ENCODE results near the gene TMEM45A.
"Not testable (repeated sequence)": the region's sequence is repeated elsewhere in the genome, so short reads cannot be mapped to it uniquely, and the experiment has no call there.

The TMEM45A gene

DNA sequence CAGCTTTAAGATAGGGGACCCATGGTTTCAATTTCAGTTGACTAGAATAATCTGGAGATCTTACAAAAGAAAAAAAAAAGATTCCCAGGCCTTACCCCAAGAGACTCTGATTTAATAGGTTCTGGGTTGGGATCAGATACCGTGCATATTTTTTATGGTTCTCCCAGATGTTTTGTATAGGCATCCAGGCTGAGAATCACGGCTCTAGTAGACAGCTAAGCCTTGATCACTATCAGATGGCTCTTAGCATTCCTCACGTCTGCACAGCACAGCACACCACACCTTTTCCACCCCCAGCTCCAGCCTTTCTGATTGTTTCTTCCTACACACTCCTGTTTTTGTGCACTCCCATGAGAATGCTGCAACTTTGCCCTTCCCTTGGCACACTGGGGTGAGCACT is 40.8 kb downstream of the TMEM45A start:
- no peak for DNase-seq (ENCODE audit: low spot score)

DNA sequence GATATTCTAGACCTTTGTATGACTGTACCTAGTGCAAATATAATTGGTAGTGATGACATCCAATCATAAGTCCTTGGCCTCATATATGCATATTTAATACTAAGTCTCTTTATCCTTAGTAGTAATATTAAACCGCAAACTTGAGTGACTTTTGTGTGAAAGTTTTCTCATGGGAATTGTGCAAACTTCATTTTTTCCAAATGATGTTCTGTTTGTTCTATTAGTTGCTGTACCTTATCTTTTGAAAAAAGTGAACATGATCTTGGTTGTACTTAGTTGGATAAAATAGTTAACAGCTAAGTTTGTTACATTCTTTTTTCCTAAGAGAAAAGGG is 43.2 kb downstream of the TMEM45A start:
- DNase-seq (ENCODE audit: low spot score) = no peak

DNA sequence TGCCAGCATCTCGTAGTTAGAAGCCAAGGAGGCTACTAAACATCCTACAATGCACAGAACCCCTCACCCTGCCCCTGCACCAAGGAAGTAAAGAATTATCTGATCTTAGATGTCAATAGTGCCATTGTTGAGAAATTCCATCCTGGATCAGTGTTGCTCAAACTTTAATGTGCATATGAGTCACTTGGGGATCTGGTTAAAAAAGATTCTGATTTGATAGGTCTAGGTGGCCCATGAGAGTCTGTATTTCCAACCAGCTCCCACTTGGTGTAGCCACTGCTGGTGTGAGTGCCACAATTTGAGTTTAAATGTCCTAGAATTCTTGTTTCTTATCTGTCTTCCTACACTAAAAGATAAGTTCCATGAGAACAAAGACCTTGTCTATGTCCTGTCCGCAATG is 43.7 kb downstream of the TMEM45A start:
- no peak for DNase-seq (ENCODE audit: low spot score)

DNA sequence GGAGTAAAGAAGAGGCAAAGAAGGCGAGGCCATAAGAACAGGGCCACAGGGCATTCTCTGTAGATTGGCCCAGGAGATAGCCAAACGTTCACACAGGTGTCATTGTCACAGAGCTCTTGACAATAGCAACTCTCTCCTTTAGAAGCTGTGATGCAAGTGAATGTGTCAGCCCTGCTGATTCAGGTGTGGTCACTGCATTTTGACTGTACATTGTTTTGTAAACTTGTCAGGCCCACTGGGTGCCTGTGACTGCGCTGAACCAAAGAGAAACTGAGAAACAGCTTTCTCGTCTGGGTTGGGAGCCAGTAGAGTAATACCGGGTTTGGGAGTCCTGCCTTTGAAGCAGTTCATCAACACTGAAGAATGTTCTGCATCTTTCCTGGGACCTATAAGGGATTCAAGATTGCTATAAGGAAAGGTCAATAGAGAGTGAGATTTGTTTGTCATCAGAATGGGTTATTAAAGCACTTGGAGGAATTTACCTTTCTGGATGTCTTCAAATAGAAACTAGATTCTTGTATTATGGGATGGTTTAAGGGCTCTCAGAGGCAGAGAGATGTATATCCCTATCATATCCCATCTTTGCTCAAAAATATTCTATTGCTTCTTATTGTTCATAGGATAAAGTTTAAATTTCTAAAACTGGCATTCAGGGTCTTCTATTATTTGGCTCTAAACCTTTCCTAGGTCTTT is 45.4 kb downstream of the TMEM45A start:
- no peak for DNase-seq (ENCODE audit: low spot score)

DNA sequence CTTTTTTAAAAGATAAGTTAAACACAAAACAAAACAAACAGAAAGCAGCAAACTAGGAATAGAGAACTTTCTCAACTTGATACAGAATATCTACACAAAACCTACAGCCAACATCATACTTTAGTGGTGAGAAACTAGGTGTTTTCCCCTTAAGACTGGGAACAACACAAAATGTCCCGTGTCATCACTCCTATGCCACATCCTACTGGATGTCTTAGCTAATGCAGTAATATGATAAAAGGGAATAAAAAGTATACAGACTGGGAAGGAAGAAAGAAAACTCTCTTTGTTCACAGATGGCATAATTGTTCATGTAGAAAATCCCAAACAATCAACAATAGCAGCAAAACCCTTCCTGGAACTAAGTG is 45.9 kb downstream of the TMEM45A start:
- no peak for DNase-seq (ENCODE audit: low spot score)

DNA sequence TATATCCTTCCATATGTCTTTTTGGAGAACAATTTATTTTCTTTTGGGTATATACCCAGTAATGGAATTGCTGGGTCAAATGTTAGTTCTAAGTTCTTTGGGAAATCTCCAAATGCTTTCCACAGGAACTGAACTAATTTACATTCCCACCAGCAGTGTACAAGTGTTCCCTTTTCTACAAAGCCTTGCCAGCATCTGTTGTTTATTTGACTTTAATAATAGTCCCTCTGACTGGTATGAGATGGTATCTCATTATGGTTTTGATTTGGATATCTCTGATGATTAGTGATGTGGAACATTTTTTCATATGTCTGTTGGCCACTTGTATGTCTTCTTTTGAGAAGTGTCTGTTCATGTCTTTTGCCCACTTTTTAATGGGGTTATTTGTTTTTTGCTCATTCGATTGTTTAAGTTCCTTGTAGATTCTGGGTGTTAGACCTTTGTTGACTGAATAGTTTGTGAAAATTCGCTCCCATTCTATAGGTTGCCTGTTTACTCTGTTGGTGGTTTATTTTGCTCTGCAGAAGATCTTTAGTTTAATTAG is 48.4 kb downstream of the TMEM45A start:
- DNase-seq (ENCODE audit: low spot score) = no peak

DNA sequence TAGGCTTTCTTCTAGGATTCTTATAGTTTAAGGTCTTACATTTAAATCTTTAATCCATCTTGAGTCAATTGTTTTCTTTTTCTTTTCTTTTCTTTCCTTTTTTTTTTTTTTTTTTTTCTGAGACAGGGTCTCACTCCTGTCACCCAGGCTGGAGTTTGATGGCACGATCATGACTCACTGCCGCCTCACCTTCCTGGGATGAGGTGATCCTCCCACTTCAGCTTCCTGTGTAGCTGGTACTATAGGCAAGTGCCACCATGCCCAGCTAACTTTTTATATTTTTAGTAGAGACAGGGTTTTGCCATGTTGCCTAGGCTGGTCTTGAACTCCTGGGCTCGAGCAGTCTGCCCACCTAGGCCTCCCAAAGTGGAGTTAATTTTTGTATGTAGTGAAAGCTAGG is 49.0 kb downstream of the TMEM45A start:
- not testable (repeated sequence) for DNase-seq (ENCODE audit: low spot score)

DNA sequence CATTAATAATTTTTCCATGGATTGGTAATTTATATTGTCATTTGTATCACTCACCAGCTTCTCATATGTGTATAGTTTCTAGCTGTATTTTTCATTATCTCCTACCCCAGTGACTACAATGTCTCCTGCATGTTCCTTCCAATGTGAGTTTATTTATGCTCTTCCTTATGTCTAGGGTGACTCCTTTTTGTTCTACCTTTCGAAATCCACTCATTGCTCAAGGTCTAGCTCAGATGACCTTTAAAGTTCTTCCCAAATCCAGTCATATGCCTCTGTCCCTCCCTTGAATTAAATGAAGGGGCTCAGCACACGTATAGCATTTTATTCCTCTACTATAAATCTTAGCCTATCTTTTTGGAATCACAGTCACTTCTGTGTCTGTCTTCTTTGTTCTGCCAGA is 53.0 kb downstream of the TMEM45A start:
- no peak for DNase-seq (ENCODE audit: low spot score)

DNA sequence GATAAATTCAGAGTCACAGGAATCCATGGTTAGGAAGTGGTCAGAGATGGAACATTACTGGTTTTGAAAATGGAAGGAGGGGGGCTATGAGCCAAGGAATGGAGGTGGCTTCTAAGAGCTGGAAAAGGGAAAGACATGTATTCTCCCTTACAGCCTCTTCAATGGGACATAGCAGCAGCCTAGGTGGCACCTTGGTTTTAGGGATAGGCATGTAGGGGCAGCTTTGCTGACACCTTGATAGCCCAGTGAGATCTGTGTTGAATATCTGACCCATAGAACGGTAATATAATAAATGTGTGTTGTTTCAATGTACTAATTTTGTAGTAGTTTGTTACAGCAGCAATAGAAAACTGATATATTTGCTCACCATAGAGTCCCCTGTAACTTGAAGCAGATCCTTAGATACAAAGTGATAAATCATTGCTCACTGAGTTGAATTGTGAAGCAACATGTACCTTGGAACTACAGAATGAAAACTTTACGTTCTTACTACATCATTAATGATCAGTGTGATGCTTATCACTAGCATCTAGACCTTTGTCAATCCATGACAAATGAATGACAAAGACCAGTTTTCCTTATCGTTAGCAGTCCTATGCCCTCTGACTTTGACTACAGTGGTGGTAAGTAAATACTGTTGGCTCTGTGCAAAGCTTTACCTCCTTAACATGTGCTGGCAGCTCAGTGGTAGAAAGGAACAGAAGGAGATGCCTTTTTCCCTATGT is 53.8 kb downstream of the TMEM45A start:
- DNase-seq (ENCODE audit: low spot score) = no peak

DNA sequence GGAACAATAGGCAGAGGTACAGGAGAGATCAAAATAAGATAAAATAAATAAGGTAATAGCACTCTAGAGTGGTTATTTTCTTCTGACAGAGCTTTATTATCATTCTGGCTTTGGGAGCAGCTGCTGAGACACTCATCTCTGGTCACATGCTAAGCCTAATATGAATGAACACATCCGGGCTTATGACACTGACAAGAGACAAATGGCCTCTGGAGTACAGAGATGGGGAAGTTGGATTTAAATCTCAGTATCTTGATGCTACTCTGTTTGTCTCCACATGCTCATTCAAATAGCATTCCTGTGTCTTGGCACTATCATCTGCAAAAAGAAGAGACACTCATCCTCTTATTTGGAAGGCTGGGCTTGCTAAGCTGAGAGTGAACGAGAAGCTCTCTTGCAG is 55.6 kb downstream of the TMEM45A start:
- DNase-seq (ENCODE audit: low spot score) = no peak

DNA sequence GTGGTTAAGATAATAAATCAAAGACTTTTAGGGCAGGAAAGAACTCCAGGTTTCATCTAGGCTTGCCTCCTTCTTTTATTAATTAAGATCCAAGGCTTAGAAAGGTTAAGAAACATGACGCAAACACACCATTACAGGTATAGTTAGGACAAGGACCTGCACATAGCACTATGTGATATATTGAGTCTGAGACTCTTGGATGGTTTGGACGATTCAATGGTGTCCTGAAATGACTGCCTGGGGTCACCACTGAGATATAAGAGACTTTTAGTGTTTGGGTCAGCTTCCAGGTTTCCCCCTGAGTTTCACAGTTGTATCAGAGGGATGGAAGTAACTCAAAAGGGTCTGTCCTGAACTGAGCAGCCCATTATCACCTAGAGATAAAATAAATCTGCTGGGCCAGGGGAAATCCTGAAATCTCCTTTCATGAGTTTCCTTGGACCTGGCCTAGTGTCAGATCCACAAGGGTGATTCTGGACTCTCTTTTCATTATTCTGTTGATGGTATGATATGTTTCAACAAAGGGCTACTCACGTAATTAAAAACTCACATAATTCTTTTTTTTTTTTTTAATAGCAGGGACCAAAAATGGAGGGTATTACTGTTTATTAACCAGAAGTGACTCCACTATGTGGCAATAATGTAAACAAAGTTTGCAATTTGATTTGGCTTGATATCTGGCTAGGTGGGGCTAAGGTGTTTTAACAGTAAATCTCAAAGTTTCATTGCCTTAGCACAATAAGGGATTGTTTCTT is 61.4 kb downstream of the TMEM45A start:
- DNase-seq (ENCODE audit: low spot score) = no peak

DNA sequence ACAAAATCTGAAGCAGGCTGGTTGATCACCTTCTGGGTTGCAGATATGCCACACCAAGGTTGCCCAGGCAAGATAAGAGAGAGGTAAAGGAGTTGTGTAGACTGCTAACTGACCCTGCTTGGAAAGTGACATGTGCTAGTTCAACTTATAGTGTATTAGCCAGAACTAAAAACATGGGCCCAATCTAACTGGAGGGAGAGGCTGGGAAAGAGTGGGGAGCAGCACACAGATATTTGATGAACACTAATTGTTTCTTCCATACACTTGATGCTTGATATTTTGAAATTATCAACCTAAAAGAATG is 61.9 kb downstream of the TMEM45A start:
- no peak for DNase-seq (ENCODE audit: low spot score)

DNA sequence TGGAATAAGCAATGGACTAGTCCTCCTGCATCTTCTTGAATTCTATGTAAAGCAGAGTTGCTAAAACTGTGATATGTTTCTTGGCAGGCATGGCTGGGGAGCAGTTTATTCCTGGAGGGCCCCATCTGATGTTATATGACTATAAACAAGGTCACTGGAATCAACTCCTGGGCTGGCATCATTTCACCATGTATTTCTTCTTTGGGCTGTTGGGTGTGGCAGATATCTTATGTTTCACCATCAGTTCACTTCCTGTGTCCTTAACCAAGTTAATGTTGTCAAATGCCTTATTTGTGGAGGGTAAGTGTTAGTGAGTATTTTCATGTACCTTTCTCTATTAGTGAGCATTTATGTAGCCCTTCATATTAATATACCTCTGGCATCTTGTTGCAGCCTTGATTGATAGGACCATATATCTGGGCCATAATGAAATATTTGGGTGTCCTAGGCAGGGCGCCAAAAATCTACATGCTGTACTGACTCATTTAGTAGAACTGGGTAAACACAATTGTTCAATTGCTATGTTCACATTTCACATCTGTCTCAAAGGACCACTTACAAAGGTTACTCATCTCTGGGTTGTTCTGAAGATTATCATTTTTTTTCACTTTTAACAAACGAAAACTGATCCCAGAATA is 64.4 kb downstream of the TMEM45A start:
- DNase-seq (ENCODE audit: low spot score) = no peak

DNA sequence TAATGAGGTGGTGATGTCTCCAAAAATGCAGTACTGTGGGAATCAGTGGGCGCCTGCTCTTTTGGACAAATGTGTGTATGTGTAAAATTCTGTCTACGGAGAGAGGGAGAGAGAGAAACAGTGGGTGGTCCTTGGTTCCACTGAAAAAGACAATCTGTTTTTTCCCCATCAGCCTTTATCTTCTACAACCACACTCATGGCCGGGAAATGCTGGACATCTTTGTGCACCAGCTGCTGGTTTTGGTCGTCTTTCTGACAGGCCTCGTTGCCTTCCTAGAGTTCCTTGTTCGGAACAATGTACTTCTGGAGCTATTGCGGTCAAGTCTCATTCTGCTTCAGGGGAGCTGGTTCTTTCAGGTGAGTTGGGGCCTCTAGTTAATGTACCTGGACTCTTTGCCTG is 65.8 kb downstream of the TMEM45A start:
- DNase-seq (ENCODE audit: low spot score) = no peak

DNA sequence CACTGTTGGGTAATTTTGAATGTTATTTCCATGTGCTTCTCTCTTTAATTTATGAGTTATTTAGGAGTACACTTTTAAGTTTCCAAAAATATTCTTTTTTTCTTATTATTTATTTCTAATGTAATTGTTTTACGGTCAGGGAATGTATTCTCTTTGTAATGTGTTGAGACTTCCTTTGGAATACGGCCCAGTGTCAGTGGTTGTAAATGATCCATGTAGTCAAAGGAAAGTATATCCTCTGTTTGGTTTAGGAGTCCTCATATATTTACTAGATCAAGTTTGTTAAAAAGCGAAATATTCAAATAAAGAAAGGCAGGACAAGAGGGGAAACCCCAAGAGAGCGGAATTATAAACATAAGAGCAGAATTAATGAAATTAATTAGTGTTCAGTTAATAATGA is 68.0 kb downstream of the TMEM45A start:
- no peak for DNase-seq (ENCODE audit: low spot score)

DNA sequence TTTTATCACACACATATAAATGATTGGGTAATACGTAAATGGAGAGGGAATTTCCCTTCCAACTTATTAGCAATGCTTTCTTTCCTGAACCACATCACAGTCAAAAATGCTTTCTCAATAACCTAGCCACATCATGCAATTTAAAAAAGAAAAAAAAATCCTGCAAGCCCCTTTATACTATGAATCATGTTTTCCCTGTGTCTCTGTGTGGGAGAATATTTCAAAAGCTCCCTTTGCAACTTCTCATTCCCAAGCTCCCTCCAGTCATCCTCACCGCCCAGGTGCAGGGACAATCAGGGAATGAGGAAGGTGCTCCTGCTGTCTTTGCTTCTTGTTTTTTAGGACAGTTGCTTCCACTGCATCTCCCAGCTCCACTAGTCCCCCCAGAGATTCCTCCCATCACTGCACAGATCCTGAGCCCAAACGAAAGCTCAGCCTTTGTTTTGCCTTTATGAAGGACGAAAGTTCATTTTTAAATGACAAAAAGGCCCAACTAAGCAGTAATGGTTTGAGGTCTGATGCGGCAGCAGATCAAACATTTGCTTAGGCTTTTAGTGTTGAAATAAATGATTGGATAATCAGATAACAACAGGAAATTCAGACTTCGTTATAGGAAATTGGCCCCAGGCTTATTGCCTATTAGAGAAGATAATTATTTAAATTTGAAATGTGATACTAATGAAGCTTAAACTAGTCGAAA is 69.2 kb downstream of the TMEM45A start:
- DNase-seq (ENCODE audit: low spot score) = no peak

DNA sequence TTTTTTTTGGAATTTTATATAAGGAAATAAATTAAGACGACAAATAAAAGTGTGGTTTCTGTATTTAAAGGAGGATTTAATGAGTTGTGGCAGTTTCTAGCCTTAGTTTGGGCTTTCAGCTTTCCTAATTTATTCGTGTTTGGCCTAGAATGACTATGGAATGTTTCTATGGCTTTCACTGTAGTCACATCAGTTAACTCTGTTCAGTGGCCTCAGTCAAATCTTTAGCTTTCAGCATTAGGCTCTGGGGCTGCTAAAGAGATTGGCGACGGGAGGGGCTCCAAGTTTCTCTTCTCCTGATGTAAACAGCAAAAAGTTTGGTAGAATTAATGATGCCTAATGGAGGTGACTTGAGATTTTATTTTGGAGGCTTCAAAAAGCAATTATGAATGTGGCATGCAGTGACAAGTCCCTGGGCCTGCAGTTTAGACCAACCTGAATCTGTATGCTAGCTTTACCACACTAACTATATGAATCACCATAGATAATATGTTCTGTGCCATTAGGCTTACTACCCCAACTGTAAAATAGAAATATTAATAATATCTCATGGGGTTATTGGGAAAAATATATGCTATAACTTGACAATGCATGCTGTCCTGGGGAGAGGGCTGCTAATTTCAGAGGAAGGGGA is 69.9 kb downstream of the TMEM45A start:
- no peak for DNase-seq (ENCODE audit: low spot score)

DNA sequence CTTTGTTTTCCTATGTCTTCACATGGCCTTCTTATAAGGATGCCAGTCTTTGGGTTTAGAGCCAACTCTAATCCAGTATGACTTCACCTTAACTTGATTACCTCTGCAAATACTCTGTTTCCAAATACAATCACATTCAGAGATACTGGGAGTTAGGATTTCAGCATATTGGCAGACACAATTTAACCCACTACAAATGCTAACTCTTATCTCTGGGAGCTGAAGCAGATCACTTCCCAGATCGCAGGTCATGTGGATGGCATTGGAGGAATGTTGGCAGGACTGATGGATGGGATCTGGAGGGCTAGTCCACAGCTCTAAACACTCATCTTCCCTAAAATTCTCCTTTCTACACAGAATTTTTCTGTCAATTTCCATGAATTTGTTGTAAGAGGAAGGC is 70.8 kb downstream of the TMEM45A start:
- DNase-seq (ENCODE audit: low spot score) = no peak

DNA sequence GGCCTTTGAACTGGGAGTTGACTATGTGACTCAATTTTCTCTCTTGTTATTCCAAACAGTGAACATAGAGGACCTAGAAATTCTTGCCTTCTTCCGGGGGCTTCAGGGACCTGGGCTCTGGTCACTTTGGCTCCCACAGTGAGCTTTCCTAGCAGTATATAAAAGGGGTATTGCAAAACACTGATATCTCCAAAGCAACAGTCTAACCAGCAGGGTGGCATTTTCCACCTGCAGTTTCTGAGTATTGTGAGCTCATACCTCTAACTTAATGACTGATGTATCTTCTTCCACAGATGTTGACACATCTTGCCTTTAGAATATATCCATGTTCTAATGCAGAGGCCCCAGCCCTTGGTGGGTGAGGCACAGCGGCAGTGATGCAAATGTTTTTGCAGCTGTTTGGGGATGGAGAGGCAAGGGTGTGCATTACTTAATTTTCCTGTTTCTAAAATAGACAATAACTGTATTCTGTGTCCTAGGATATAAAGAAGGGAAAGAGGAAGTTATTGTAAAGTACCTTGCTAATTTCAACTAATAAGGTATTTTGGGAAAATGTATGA is 71.3 kb downstream of the TMEM45A start:
- DNase-seq (ENCODE audit: low spot score) = no peak

DNA sequence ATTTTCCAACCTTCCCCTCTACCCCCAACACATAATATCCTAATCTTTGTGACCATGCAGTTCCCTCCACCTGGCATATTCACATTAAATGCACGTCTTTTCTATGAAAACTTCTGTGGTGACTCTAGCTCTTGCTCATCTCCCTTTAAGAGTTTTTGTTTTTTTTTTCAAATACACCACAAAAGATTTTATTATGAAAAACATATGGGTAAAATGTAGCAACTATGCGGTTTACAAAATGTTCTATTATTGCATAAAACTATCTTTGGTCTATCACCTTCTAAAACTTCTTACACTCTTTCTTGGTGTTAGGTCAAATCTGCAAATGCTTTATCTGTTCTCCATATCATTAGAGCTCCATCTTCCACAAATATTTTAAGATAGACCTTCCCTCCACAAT is 78.4 kb downstream of the TMEM45A start:
- DNase-seq (ENCODE audit: low spot score) = no peak

DNA sequence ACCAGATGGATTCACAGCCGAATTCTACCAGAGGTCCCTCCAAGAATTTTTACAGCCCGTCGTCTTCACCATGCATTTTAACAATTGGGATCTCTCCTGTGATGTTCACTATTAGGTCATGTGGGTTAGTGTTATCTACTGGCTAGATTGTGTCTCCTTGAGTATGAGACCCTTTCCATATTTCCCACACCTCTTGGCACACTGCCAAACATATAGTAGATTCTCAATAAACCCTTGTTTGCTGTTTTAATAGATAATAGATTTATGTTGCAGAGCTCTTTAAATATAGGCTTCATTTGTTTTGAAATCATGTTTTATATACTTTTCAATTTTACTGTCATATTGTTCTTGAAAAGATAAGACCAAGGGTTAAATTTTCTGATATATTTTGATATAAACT is 82.1 kb downstream of the TMEM45A start:
- no peak for DNase-seq (ENCODE audit: low spot score)

Measured in hepatic stellate cell (primary cell).